Measurements from ENCODE around the gene SLC1A5.

GRCh38 chr19:46802152-46802551, 13.8 kb upstream of the SLC1A5 start:
- TF ChIP-seq POLR2A (IDR thresholded peaks at IDR 0.05) (no peak), CTCF (IDR thresholded peaks at IDR 0.05) (no peak)

Measured in esophagus squamous epithelium (tissue), 4 donors.